CD4-positive, alpha-beta T cell (primary cell): ENCODE data around the gene KATNBL1. TPM values are rescaled to one million over a fixed set of nuclear protein-coding genes. Genes with fewer than 3 reads are reported as not detected.

Experiments
- ATAC-seq: fragments of 200-7000 bp; cut with Tn5 transposase; one replicate; pipeline ENCODE4 v1.10.0; 2022; ENCODE audit warnings: mild to moderate bottlenecking; ENCODE audit not compliant: poor library complexity
- CTCF ChIA-PET: fragments of 350-600 bp; sonication (Branson Sonifier 250); formaldehyde crosslinking; loops from one replicate; lab custom pipeline; 2021; ENCODE audit warnings: antibody characterized with exemption, inconsistent platforms; lab: Charles Lee
- POLR2A ChIA-PET: fragments of 350-600 bp; sonication (Branson Sonifier 250); formaldehyde crosslinking; loops from one replicate; lab custom pipeline; 2021; ENCODE audit warnings: antibody characterized with exemption, inconsistent platforms; lab: Charles Lee
- DNase-seq, 14 experiments: peaks; one replicate each; pipeline ENCODE4 v3.0.0-alpha.2; 2013 to 2020; ENCODE audit warnings: mixed read lengths in 2 of 14
- H3K27ac ChIP-seq, 2 donors: one replicate each; pipeline versions ENCODE4 v1.5.1 to v1.7.0; 2013; ENCODE audit warnings: low read length in 2 of 2, low read depth in 1 of 2, mild to moderate bottlenecking in 1 of 2
- H3K27me3 ChIP-seq, 2 experiments: 1 replicate in 1 of 2; 2 replicates in 1 of 2; pipeline versions ENCODE4 v1.6.1 to v1.7.0; 2013; ENCODE audit warnings: low read length in 2 of 2, control low read depth in 1 of 2, mild to moderate bottlenecking in 1 of 2, moderate library complexity in 1 of 2; ENCODE audit not compliant: insufficient read depth in 2 of 2, control insufficient read depth in 1 of 2
- H3K36me3 ChIP-seq: one replicate; pipeline ENCODE4 v1.6.1; 2013; ENCODE audit warnings: low read length, control low read depth; ENCODE audit not compliant: insufficient read depth
- H3K4me1 ChIP-seq: one replicate; pipeline ENCODE4 v1.6.1; 2013; ENCODE audit warnings: low read length, control low read depth; ENCODE audit not compliant: insufficient read depth
- H3K4me3 ChIP-seq: one replicate; pipeline ENCODE4 v1.5.1; 2013; ENCODE audit warnings: mild to moderate bottlenecking, low read length, moderate library complexity
- H3K9me3 ChIP-seq, 2 experiments: 1 replicate in 1 of 2; 2 replicates in 1 of 2; pipeline versions ENCODE4 v1.6.1 to v1.7.0; 2013; ENCODE audit warnings: low read length in 2 of 2, mild to moderate bottlenecking in 2 of 2, control low read depth in 1 of 2, moderate library complexity in 1 of 2; ENCODE audit not compliant: control insufficient read depth in 1 of 2, insufficient read depth in 1 of 2
- H3K27ac Mint-ChIP-seq: one replicate; pipeline ENCODE4 v1.8.0; 2020; ENCODE audit warnings: mixed read lengths
- H3K27me3 Mint-ChIP-seq: one replicate; pipeline ENCODE4 v1.8.0; 2021; ENCODE audit warnings: mixed read lengths
- H3K36me3 Mint-ChIP-seq: one replicate; pipeline ENCODE4 v1.8.0; 2021; ENCODE audit warnings: low read depth, mixed read lengths
- H3K4me1 Mint-ChIP-seq: one replicate; pipeline ENCODE4 v1.8.0; 2021; ENCODE audit warnings: low read depth, mixed read lengths
- H3K4me3 Mint-ChIP-seq: one replicate; pipeline ENCODE4 v1.8.0; 2020; ENCODE audit warnings: mild to moderate bottlenecking, mixed read lengths
- H3K9me3 Mint-ChIP-seq: one replicate; pipeline ENCODE4 v1.8.0; 2020; ENCODE audit warnings: mixed read lengths
- CTCF ChIP-seq: fragments of 200-600 bp; IDR thresholded peaks from one replicate; pipeline ENCODE4 v1.8.0; 2022; ENCODE audit warnings: antibody characterized with exemption, mild to moderate bottlenecking
- intact Hi-C, 2 experiments: fragments of 100-400 bp; cut with DNase I in 1 of 2; cut with micrococcal nuclease in 1 of 2; formaldehyde crosslinking; loops; one replicate each; pipeline versions ENCODE4 v1.15.1 to v1.9.0; 2023 to 2025; cut with DNase I, micrococcal nuclease
- polyA plus RNA-seq, 2 donors: library from polyadenylated mRNA; unstranded; fragments of 120-200 nt; gene quantifications; one replicate each; pipeline ENCODE4 v1.2.1, GENCODE V29; 2013
- total RNA-seq, 174 experiments: library from RNA in 2 of 174; stranded (reverse) in 2 of 174; gene quantifications; one replicate each; pipeline ENCODE4 v1.2.3 and lab custom pipeline; 2021 to 2026

Gene KATNBL1
- total RNA-seq = 10 to 100 TPM; 13.0 to 14.6 TPM
- 29.5 TPM for polyA plus RNA-seq (2013, experiment 1 of 2)
- polyA plus RNA-seq (2013, experiment 2 of 2) = 34.6 TPM
- 18.7 to 71.4 (median 46.1) reads per million in 172 experiments for total RNA-seq (lab: John Stamatoyannopoulos, UW)

GRCh38 chr15:34209421-34210282 is at the start of gene KATNBL1:
Gene KATNBL1 (minus strand): TSS chr15:34210096. CDS start chr15:34163676, 46,420 bp downstream.
- Mint-ChIP-seq H3K27me3 (no peaks in the 10 kb centered on the region), H3K27ac (peak within 1 kb of the TSS; percentile 84), H3K4me1 (peaks cover 30% of the 10 kb centered on the region), H3K4me3 (peak within 1 kb of the TSS; percentile 95), H3K9me3 (no peaks in the 10 kb centered on the region), H3K36me3 (peaks cover 11% of the 10 kb centered on the region)
- POLR2A ChIA-PET = interaction anchor here (0.7 to 2.7 kb wide), 13 partner anchors 15 to 1337 kb away, joined by 3 to 25 read pairs (median 5); partner anchors contain the start of genes AVEN, DPH6, EMC4 and EMC7
- TF ChIP-seq CTCF = peak; percentile 81
- H3K4me1 ChIP-seq = peaks cover 9% of the 10 kb centered on the region
- intact Hi-C loops = loop anchor here (1.0 to 5.0 kb wide), 4 partner anchors 15 to 472 kb away; partner anchors contain the start of gene AVEN (in 1 of the 2)
- peak within 1 kb of the TSS; percentile 70 for H3K4me3 ChIP-seq
- peaks cover 4% of the 10 kb centered on the region for H3K36me3 ChIP-seq
- H3K9me3 ChIP-seq = no peaks in the 10 kb centered on the region
- CTCF ChIA-PET = interaction anchor here (0.6 to 2.0 kb wide), 25 partner anchors 9 to 1123 kb away, joined by 3 to 20 read pairs (median 4); partner anchors contain the start of genes EMC4, EMC7, LPCAT4 and NOP10
- no peaks in the 10 kb centered on the region for H3K27me3 ChIP-seq
- peak; percentile 89 to 100 (median 95) for DNase-seq
- peak; percentile 94 for ATAC-seq
- no peak within 1 kb of the TSS for H3K27ac ChIP-seq

GRCh38 chr15:34259566-34259965 is 49.7 kb upstream of the KATNBL1 start:
- H3K4me1 Mint-ChIP-seq = peaks cover 5% of the 10 kb centered on the region

More at GRCh38 chr15:34259566-34259965, 49.7 kb upstream of the KATNBL1 start:
- POLR2A ChIA-PET = interaction anchor here (1.4 kb wide), 1 partner anchor 83 kb away, joined by 3 read pairs; the partner anchor contains the start of genes NOP10 and NUTM1
- Mint-ChIP-seq H3K36me3 (peaks cover 65% of the 10 kb centered on the region), H3K9me3 (no peaks in the 10 kb centered on the region), H3K27me3 (no peaks in the 10 kb centered on the region), H3K4me3 (no peak overlapping the region), H3K27ac (no peak overlapping the region)
- Histone ChIP-seq H3K4me1 (no peaks in the 10 kb centered on the region), H3K4me3 (no peak overlapping the region), H3K27ac (no peak overlapping the region), H3K27me3 (no peaks in the 10 kb centered on the region), H3K9me3 (no peaks in the 10 kb centered on the region), H3K36me3 (peaks cover 47% of the 10 kb centered on the region)
- TF ChIP-seq CTCF = no peak
- no peak for DNase-seq
- no peak for ATAC-seq
- intact Hi-C loops = loop anchor here in 1 of 2 experiments (5.0 kb wide), 1 partner anchor 73 kb away; no protein-coding TSS in a partner anchor
- CTCF ChIA-PET = interaction anchor here (0.9 to 1.1 kb wide), 2 partner anchors 8 to 108 kb away, joined by 3 read pairs; partner anchors contain the start of gene LPCAT4
